Nephron progenitor cell (in vitro differentiated cells): ENCODE data around the gene PLXNC1.

ENCODE experiments used
- DNase-seq: peaks from one replicate; pipeline ENCODE4 v3.0.0; 2021
- H3K27ac Mint-ChIP-seq: 2 replicates; pipeline ENCODE4 v1.8.0; 2021; ENCODE audit warnings: mild to moderate bottlenecking, moderate library complexity, mixed read lengths
- H3K27me3 Mint-ChIP-seq: 2 replicates; pipeline ENCODE4 v1.8.0; 2021; ENCODE audit warnings: mild to moderate bottlenecking, low read depth, mixed read lengths; ENCODE audit not compliant: poor library complexity
- H3K36me3 Mint-ChIP-seq: 2 replicates; pipeline ENCODE4 v1.8.0; 2021; ENCODE audit warnings: low read depth, mixed read lengths
- H3K4me1 Mint-ChIP-seq: 2 replicates; pipeline ENCODE4 v1.8.0; 2021; ENCODE audit warnings: mixed read lengths
- H3K4me3 Mint-ChIP-seq: 2 replicates; pipeline ENCODE4 v1.8.0; 2021; ENCODE audit warnings: mild to moderate bottlenecking, moderate library complexity, mixed read lengths
- H3K9me3 Mint-ChIP-seq: 2 replicates; pipeline ENCODE4 v1.8.0; 2021; ENCODE audit warnings: mild to moderate bottlenecking, moderate library complexity, mixed read lengths
- CTCF ChIP-seq: fragments of 200-600 bp; sonication (generic); IDR thresholded peaks from 2 replicates; pipeline ENCODE4 v1.5.0; 2021; ENCODE audit warnings: antibody characterized with exemption

PLXNC1 gene

GRCh38 chr12:94329366-94329765 is 181.0 kb downstream of the PLXNC1 start:
- Mint-ChIP-seq H3K4me3 (no peak overlapping the region), H3K27ac (no peak overlapping the region), H3K4me1 (no peaks in the 10 kb centered on the region), H3K27me3 (no peaks in the 10 kb centered on the region), H3K36me3 (peaks cover 59% of the 10 kb centered on the region), H3K9me3 (peaks cover 4% of the 10 kb centered on the region)
- no peak for TF ChIP-seq CTCF
- DNase-seq, result no peak

- H3K9me3 Mint-ChIP-seq, result no peaks in the 10 kb centered on the region
- H3K4me3 Mint-ChIP-seq, result no peak overlapping the region
- no peaks in the 10 kb centered on the region for H3K4me1 Mint-ChIP-seq
- DNase-seq, result no peak
- no peaks in the 10 kb centered on the region for H3K27me3 Mint-ChIP-seq
- TF ChIP-seq CTCF, result no peak
- H3K27ac Mint-ChIP-seq, result peak overlapping the region; percentile 66
- peaks cover 21% of the 10 kb centered on the region for H3K36me3 Mint-ChIP-seq
Measured at GRCh38 chr12:94333396-94333795, 185.0 kb downstream of the PLXNC1 start.

GRCh38 chr12:94336211-94336925 is 188.0 kb downstream of the PLXNC1 start:
- no peak overlapping the region for H3K4me3 Mint-ChIP-seq
- H3K9me3 Mint-ChIP-seq, result no peaks in the 10 kb centered on the region
- no peak overlapping the region for H3K27ac Mint-ChIP-seq
- peaks cover 10% of the 10 kb centered on the region for H3K36me3 Mint-ChIP-seq
- no peaks in the 10 kb centered on the region for H3K27me3 Mint-ChIP-seq
- no peak for DNase-seq
- H3K4me1 Mint-ChIP-seq, result no peaks in the 10 kb centered on the region
- TF ChIP-seq CTCF, result no peak

- no peak overlapping the region for H3K27ac Mint-ChIP-seq
- no peak for TF ChIP-seq CTCF
- peaks cover 7% of the 10 kb centered on the region for H3K36me3 Mint-ChIP-seq
- no peaks in the 10 kb centered on the region for H3K9me3 Mint-ChIP-seq
- no peak overlapping the region for H3K4me3 Mint-ChIP-seq
- no peaks in the 10 kb centered on the region for H3K27me3 Mint-ChIP-seq
- DNase-seq, result no peak
- H3K4me1 Mint-ChIP-seq, result no peaks in the 10 kb centered on the region
Measured at GRCh38 chr12:94338006-94338794, 189.8 kb downstream of the PLXNC1 start.

- Mint-ChIP-seq H3K36me3 (peaks cover 24% of the 10 kb centered on the region), H3K4me1 (no peaks in the 10 kb centered on the region), H3K27me3 (no peaks in the 10 kb centered on the region), H3K27ac (no peak overlapping the region), H3K9me3 (peaks cover 2% of the 10 kb centered on the region), H3K4me3 (no peak overlapping the region)
- TF ChIP-seq CTCF, result no peak
- DNase-seq, result no peak
Measured at GRCh38 chr12:94340573-94340972, 192.2 kb downstream of the PLXNC1 start.

- DNase-seq, result no peak
- peaks cover 97% of the 10 kb centered on the region for H3K36me3 Mint-ChIP-seq
- no peak overlapping the region for H3K27ac Mint-ChIP-seq
- H3K4me3 Mint-ChIP-seq, result no peak overlapping the region
- no peak for TF ChIP-seq CTCF
- H3K4me1 Mint-ChIP-seq, result no peaks in the 10 kb centered on the region
- H3K27me3 Mint-ChIP-seq, result no peaks in the 10 kb centered on the region
- H3K9me3 Mint-ChIP-seq, result peaks cover 73% of the 10 kb centered on the region
Measured at GRCh38 chr12:94353130-94353529, 204.8 kb downstream of the PLXNC1 start.
